ENCODE results near the gene DSC3.

Gene DSC3

DNA sequence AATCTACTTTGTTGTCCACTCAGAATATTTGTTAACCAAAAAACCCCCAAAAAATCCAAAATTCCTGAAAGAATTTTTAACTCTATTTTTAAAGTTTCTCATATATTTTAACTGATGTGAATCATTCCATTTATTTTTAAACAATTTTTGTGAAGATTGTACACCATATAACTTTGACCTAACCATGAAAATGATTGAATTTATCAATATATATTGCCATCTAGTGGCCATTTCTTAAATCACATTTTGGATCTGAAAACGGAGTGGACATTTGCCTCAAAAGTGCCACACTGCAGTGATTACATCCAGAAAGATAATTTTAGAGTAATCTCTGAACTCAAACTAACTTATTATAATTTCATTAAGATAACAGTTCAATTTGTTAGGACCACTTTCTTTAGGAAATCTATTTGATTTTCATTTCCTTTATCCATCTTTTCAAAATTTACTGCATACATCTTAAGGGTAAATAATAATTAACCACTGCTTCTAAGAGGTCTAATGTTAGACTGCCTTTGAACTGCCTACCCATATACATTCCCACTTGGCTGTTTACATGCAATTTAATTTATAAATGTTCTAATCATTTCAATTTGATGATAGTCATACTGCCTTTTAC, 71.1 kb downstream of the DSC3 start:
- no peak overlapping the region for H3K4me3 Mint-ChIP-seq
- no peak overlapping the region for H3K27ac Mint-ChIP-seq
- H3K4me1 Mint-ChIP-seq (ENCODE audit: low read depth) = no peaks in the 10 kb centered on the region
- no peaks in the 10 kb centered on the region for H3K27me3 Mint-ChIP-seq (ENCODE audit: low read depth)
- H3K9me3 Mint-ChIP-seq = no peaks in the 10 kb centered on the region
- H3K36me3 Mint-ChIP-seq (ENCODE audit: low read depth) = no peaks in the 10 kb centered on the region

DNA sequence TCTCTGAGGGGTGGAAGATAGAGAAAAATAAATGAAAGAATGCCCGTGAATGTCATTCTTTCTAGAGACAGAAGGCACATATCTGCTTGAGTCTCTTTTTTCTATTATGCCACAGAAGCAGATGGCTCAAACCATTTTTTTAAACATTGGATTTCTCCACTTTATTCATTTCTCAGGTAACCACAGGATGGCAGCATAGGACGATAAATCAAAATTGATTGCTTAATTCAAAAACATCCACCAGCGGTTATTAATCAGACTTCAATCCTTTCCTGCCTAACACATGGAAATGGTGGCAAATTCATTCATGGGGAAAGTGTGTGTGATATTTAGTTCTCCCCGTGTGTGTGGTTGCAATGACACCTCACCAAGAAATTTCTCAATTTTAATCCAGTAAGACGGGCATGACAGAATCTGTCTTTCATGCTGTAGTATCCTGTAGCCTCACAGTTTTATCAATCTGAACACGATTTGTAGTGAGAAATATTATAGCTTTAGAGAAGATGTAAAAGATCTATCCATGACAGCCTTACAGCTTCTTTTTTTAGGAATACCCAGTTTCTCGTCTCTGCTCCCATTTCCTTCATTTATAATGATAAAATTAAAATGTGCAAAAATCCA, 72.2 kb downstream of the DSC3 start:
- no peaks in the 10 kb centered on the region for H3K9me3 Mint-ChIP-seq
- H3K4me1 Mint-ChIP-seq (ENCODE audit: low read depth) = no peaks in the 10 kb centered on the region

DNA sequence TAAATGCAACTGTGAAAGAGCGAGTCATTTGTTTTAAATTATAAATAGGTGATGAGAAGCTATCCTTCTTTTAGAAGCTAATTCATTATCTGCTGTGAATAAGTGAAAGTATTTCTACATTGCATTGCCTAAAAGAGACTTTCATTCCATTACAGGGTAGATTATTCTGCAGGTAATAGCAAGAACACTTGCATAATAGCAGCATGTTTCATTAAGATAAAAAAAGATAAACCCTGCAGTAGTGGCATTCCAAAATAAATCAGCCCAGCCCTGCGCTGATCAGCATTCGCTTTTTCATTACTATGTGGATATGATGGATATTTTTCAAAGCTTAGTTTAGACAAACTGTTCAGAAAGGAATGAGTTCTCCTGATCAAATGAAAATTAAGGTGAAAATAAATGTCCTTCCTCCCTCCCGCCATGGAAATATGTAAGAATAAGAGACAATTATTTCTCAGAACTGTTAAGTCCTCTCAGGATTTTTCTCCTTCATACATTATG, 72.8 kb downstream of the DSC3 start:
- Mint-ChIP-seq H3K27ac (no peak overlapping the region), H3K36me3 (ENCODE audit: low read depth) (no peaks in the 10 kb centered on the region), H3K27me3 (ENCODE audit: low read depth) (no peaks in the 10 kb centered on the region), H3K9me3 (no peaks in the 10 kb centered on the region), H3K4me1 (ENCODE audit: low read depth) (no peaks in the 10 kb centered on the region), H3K4me3 (no peak overlapping the region)

More for the DNA sequence above, 72.2 kb downstream of the DSC3 start:
- H3K27ac Mint-ChIP-seq = no peak overlapping the region
- no peak overlapping the region for H3K4me3 Mint-ChIP-seq
- no peaks in the 10 kb centered on the region for H3K36me3 Mint-ChIP-seq (ENCODE audit: low read depth)
- no peaks in the 10 kb centered on the region for H3K27me3 Mint-ChIP-seq (ENCODE audit: low read depth)

DNA sequence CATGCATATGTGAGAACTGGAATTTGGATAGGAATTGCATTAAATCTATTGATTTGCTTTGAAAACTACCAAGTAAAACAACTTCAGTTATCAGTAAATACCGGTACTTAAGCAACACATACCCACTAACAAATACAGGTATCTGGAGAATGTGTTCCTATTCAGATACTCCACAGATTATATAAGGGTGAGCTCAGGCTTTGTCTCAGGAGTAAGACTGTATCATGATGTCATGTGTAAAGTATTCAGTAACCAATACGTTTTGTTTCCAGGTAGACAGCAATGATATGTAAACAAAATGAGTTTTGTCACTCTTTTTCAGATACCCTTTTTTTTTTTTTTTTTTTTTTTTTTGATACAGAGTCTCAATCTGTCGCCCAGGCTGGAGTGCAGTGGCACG, 74.8 kb downstream of the DSC3 start:
- H3K36me3 Mint-ChIP-seq (ENCODE audit: low read depth) = no peaks in the 10 kb centered on the region
- H3K27ac Mint-ChIP-seq = no peak overlapping the region
- H3K27me3 Mint-ChIP-seq (ENCODE audit: low read depth) = no peaks in the 10 kb centered on the region
- H3K4me1 Mint-ChIP-seq (ENCODE audit: low read depth) = no peaks in the 10 kb centered on the region
- no peaks in the 10 kb centered on the region for H3K9me3 Mint-ChIP-seq
- no peak overlapping the region for H3K4me3 Mint-ChIP-seq

DNA sequence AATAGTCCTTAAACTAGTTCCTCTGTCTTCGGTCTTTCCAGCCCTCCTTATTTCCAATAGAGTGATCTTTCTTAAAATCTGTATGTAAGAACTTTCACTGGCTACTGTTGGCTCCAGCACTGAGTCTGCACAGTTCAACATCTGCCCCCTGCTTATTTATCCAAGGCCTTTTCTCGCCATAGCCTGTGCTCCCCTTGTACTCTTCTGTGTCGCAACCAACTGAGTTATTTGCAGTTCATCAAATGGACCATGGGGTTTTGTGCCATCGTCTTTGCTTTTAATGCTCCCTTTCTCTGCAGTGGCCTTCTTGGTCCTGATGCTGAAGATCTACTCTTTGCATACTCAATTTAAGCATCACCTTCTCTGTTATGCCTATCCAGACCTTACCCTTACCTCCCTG, 77.3 kb downstream of the DSC3 start:
- H3K9me3 Mint-ChIP-seq = no peaks in the 10 kb centered on the region
- no peaks in the 10 kb centered on the region for H3K36me3 Mint-ChIP-seq (ENCODE audit: low read depth)
- H3K4me1 Mint-ChIP-seq (ENCODE audit: low read depth) = no peaks in the 10 kb centered on the region
- H3K4me3 Mint-ChIP-seq = no peak overlapping the region
- no peak overlapping the region for H3K27ac Mint-ChIP-seq
- no peaks in the 10 kb centered on the region for H3K27me3 Mint-ChIP-seq (ENCODE audit: low read depth)

DNA sequence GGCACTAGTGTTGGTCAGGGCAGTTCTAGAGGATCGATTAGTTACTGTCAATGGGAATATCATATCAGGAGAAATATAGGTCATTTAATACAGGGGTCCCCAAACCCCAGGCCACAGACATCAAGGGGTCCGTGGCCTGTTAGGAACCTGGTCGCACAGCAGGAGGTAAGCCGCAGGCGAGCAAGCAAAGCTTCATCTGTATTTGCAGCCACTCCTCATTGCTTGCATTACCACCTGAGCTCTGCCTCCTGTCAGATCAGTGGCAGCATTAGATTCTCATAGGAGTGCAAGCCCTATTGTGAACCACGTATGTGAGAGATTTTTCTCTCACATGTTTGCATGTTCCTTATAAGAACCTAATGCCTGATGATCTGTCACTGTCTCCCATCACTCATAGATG, 81.9 kb downstream of the DSC3 start:
- no peak overlapping the region for H3K27ac Mint-ChIP-seq
- H3K9me3 Mint-ChIP-seq = no peaks in the 10 kb centered on the region
- H3K36me3 Mint-ChIP-seq (ENCODE audit: low read depth) = no peaks in the 10 kb centered on the region
- H3K4me3 Mint-ChIP-seq = no peak overlapping the region
- no peaks in the 10 kb centered on the region for H3K27me3 Mint-ChIP-seq (ENCODE audit: low read depth)
- no peaks in the 10 kb centered on the region for H3K4me1 Mint-ChIP-seq (ENCODE audit: low read depth)

DNA sequence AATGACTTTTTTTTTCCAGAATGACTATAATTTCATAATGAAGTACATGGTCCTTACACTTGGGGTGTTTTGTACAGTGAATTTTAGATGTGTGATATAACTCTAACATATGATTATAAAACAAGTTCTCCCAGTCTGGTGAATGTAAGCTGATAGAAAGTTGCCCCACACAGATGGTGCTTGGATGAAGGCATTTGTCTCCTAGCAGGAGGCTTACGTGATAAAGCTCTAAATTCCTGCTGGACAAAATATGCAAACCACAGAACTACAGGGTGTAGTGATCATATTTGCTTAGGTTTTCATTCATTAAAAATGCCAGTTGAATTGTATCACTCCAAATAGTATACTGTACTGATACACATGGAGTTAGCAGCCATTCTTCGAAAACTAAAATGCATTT, 85.5 kb downstream of the DSC3 start:
- H3K4me1 Mint-ChIP-seq (ENCODE audit: low read depth) = no peaks in the 10 kb centered on the region
- H3K27me3 Mint-ChIP-seq (ENCODE audit: low read depth) = no peaks in the 10 kb centered on the region
- no peaks in the 10 kb centered on the region for H3K9me3 Mint-ChIP-seq
- H3K27ac Mint-ChIP-seq = no peak overlapping the region
- no peaks in the 10 kb centered on the region for H3K36me3 Mint-ChIP-seq (ENCODE audit: low read depth)
- H3K4me3 Mint-ChIP-seq = no peak overlapping the region

DNA sequence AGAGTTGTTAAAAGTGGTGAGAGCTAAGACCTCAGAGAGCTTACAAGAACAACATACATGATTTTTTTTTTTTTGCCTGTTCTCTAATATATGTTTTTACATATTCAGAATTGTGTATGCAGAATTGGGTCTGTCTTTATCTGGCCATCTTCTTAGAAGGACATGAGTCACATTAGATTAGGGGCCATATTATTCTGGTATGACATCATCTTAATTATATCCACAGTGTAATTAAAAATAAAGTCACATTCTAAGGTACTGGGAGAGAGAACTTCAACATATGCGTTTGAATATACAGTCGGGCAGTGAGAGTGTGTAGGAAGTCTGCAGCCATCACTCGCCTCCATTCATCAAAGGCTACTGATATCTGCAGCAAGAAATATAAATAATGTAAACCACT, 88.3 kb downstream of the DSC3 start:
- no peaks in the 10 kb centered on the region for H3K4me1 Mint-ChIP-seq (ENCODE audit: low read depth)

DNA sequence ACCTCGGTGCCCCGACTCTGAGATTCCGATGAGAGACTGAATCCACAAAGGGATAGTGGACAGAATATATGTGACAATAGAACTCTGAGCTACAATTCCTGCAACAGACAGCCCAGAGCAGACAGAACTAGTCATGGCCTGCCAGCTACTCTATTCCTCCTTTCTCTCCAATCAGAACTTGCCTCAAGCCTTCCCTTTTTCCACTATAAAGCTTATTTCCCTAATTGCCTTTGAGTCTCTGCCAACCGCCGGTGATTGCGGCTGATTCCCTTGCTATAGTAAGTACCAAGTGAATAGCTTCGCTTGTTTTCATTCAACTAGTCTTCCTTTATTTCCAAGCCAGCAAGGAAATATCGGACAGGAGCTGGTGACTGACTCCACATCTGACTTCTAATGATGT, 96.8 kb downstream of the DSC3 start:
- no peaks in the 10 kb centered on the region for H3K4me1 Mint-ChIP-seq (ENCODE audit: low read depth)
- no peaks in the 10 kb centered on the region for H3K27me3 Mint-ChIP-seq (ENCODE audit: low read depth)
- peaks cover 12% of the 10 kb centered on the region for H3K9me3 Mint-ChIP-seq
- no peak overlapping the region for H3K4me3 Mint-ChIP-seq
- H3K36me3 Mint-ChIP-seq (ENCODE audit: low read depth) = no peaks in the 10 kb centered on the region
- H3K27ac Mint-ChIP-seq = no peak overlapping the region

More for the DNA sequence above, 88.3 kb downstream of the DSC3 start:
- Mint-ChIP-seq H3K36me3 (ENCODE audit: low read depth) (no peaks in the 10 kb centered on the region), H3K27ac (no peak overlapping the region), H3K27me3 (ENCODE audit: low read depth) (no peaks in the 10 kb centered on the region), H3K4me3 (no peak overlapping the region), H3K9me3 (no peaks in the 10 kb centered on the region)

DNA sequence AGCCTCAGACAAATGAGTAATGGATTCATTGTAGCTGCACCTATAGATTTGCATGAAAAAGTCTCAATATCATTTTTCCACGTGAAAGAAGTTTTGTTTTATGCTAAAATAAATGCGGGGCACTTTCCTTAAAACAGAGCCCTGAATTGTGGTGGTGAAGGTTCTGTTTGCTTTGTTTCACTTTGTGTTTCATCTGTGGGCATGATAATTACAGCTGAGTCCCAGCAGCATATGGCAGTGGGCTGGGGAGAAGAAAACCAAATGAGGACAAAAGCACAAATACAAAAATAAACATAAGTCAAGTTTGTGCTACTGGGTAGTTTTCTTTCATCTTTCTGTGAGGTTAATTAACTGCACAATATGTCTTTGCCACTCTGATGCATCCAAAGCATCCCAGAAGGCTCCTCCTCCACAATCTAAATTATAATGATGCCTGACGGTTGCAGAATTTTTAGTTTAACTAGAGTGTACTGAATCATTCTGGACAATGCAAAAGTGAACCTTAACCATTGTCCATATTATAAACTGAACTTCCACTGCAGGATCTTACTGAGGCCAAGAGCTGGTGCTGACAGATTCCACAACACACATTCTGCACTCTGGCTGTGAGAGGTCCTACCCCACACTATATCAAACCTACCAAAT, 97.6 kb downstream of the DSC3 start:
- H3K36me3 Mint-ChIP-seq (ENCODE audit: low read depth) = no peaks in the 10 kb centered on the region
- H3K9me3 Mint-ChIP-seq = peaks cover 12% of the 10 kb centered on the region
- no peaks in the 10 kb centered on the region for H3K4me1 Mint-ChIP-seq (ENCODE audit: low read depth)
- no peaks in the 10 kb centered on the region for H3K27me3 Mint-ChIP-seq (ENCODE audit: low read depth)
- no peak overlapping the region for H3K4me3 Mint-ChIP-seq
- no peak overlapping the region for H3K27ac Mint-ChIP-seq

DNA sequence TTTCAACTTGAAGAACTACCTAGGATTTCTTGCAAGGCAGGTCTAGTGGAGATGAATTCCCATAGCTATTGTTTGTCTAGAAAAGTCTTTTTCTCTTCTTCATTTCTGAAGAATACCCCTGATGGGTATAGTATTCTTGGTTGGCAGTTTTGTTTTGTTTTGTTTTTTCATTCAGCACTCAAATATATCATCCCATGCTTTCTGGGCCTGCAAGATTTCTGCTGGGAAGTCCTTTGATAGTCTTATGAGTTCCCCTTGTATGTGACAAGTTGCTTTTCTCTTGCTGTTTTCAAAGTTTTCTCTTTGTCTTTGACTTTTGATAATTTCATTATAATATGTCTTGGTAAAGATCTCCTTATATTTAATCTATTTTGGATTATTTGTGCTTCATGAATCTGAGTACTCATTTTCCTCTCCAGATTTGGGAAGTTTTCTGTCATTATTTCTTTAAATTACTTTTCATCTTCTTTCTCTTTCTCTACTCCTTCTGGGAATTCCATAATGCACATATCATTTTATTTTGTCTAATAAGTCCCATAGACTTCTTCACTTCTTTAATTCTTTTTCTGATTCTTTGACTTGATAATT, 101.5 kb downstream of the DSC3 start:
- Mint-ChIP-seq H3K4me1 (ENCODE audit: low read depth) (no peaks in the 10 kb centered on the region), H3K27me3 (ENCODE audit: low read depth) (no peaks in the 10 kb centered on the region), H3K4me3 (no peak overlapping the region), H3K27ac (no peak overlapping the region), H3K9me3 (peaks cover 12% of the 10 kb centered on the region), H3K36me3 (ENCODE audit: low read depth) (no peaks in the 10 kb centered on the region)
